Hepatocyte (in vitro differentiated cells): ENCODE data around the gene EPB41L4B. TPM values are rescaled to one million over a fixed set of nuclear protein-coding genes. Genes with fewer than 3 reads are reported as not detected.

Experiments used
- DNase-seq: peaks from one replicate; pipeline ENCODE4 v3.0.0-alpha.2; 2016; ENCODE audit warnings: low spot score
- H2AFZ ChIP-seq: fragments of 200-600 bp; sonication (generic); 2 replicates; pipeline ENCODE4 v1.6.0; 2016; ENCODE audit warnings: antibody characterized with exemption, mild to moderate bottlenecking
- H3K27ac ChIP-seq: fragments of 200-600 bp; sonication (generic); 2 replicates; pipeline ENCODE4 v1.5.1; 2016; ENCODE audit warnings: mild to moderate bottlenecking
- H3K27me3 ChIP-seq: fragments of 200-600 bp; sonication (generic); 2 replicates; pipeline ENCODE4 v1.6.1; 2016
- H3K36me3 ChIP-seq: fragments of 200-600 bp; sonication (generic); replicated peaks from 2 replicates; pipeline ENCODE4 v1.5.1; 2016; ENCODE audit warnings: low read depth; ENCODE audit not compliant: insufficient read depth
- H3K4me1 ChIP-seq: fragments of 200-600 bp; sonication (generic); 2 replicates; pipeline ENCODE4 v1.5.1; 2016; ENCODE audit warnings: mild to moderate bottlenecking, moderate library complexity; ENCODE audit not compliant: insufficient read depth
- H3K4me2 ChIP-seq: fragments of 200-600 bp; sonication (generic); 2 replicates; pipeline ENCODE4 v1.6.0; 2016
- H3K4me3 ChIP-seq: fragments of 200-600 bp; sonication (generic); 2 replicates; pipeline ENCODE4 v1.5.1; 2016; ENCODE audit warnings: mild to moderate bottlenecking
- H3K79me2 ChIP-seq: fragments of 200-600 bp; sonication (generic); 2 replicates; pipeline ENCODE4 v1.6.0; 2017; ENCODE audit warnings: mild to moderate bottlenecking
- H3K9me2 ChIP-seq: fragments of 200-600 bp; sonication (generic); replicated peaks from 2 replicates; pipeline ENCODE4 v1.6.0; 2017; ENCODE audit warnings: mild to moderate bottlenecking; ENCODE audit not compliant: insufficient read depth
- H3K9me3 ChIP-seq: fragments of 200-600 bp; sonication (generic); 2 replicates; pipeline ENCODE4 v1.5.1; 2016; ENCODE audit warnings: low read depth, mild to moderate bottlenecking
- H4K20me1 ChIP-seq: fragments of 200-600 bp; sonication (generic); 2 replicates; pipeline ENCODE4 v1.6.0; 2016; ENCODE audit warnings: mild to moderate bottlenecking; ENCODE audit not compliant: insufficient read depth, poor library complexity, severe bottlenecking
- CTCF ChIP-seq: fragments of 200-600 bp; sonication (generic); IDR thresholded peaks from 2 replicates; pipeline ENCODE4 v1.5.1; 2016; ENCODE audit warnings: antibody characterized with exemption, mild to moderate bottlenecking; ENCODE audit not compliant: poor library complexity
- EZH2 ChIP-seq: fragments of 200-600 bp; sonication (generic); IDR thresholded peaks from 2 replicates; pipeline ENCODE4 v1.6.1; 2016; ENCODE audit warnings: antibody characterized with exemption, mild to moderate bottlenecking, borderline replicate concordance
- EZH2phosphoT487 ChIP-seq: fragments of 200-600 bp; sonication (generic); IDR thresholded peaks from one replicate; pipeline ENCODE4 v1.6.1; 2018; ENCODE audit warnings: antibody characterized with exemption, mild to moderate bottlenecking, low read depth, moderate library complexity; ENCODE audit not compliant: unreplicated experiment, severe bottlenecking
- WGBS: methylation state at CpG from one replicate; pipeline ENCODE4 v1.1.6; 2016; ENCODE audit warnings: low lambda C conversion rate; ENCODE audit errors: missing lambda C conversion rate; 5-methylcytosine and 5-hydroxymethylcytosine counted together
- polyA plus RNA-seq: library from polyadenylated mRNA; unstranded; fragments of >200 nt; fragmentation: Nextera tagmentation; extraction: Ambion mirVana; gene quantifications from 2 replicates; pipeline ENCODE4 v1.2.1, GENCODE V29; 2016
- total RNA-seq: library from RNA; depleted of rRNA; stranded (reverse); fragments of >200 nt; gene quantifications from 2 replicates; pipeline ENCODE4 v1.2.3, GENCODE V29; 2014

The EPB41L4B gene
- total and polyA plus RNA-seq, 2 experiments from 2014 or later, result 11.1 to 20.6 TPM

DNA sequence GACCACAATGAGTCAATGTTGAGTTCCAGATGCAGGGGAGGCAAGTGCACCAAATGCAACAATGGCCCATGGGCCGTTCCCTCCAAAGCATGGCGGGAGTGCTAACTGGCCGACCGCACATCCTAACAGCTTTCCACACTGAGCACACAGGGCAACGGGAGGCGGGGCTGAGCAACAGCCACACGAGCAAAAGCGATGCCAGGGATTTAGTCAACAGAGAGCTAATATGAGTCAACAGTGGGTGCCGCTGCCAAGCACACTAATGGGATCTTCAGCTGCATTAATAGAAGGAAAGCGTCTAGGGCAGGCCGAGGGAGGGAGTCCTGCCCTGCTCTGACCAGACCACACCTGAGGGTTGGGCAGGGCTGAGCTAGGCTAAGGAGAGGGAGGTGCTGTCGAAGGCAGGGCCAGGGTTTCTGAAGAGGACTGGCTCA, 4.6 kb downstream of the EPB41L4B start:
- H3K4me3 ChIP-seq, result no peak overlapping the region
- H3K4me2 ChIP-seq, result no peak overlapping the region
- WGBS, result 83% methylated on average over 12 of the region's 12 CpGs
- H3K9me3 ChIP-seq, result no peaks in the 10 kb centered on the region
- H3K79me2 ChIP-seq, result peaks cover 66% of the 10 kb centered on the region
- no peaks in the 10 kb centered on the region for H4K20me1 ChIP-seq
- H3K27ac ChIP-seq, result no peak overlapping the region
- no peaks in the 10 kb centered on the region for H3K36me3 ChIP-seq
- no peak overlapping the region for H2AFZ ChIP-seq
- no peaks in the 10 kb centered on the region for H3K27me3 ChIP-seq
- no peaks in the 10 kb centered on the region for H3K9me2 ChIP-seq
- no peak for TF ChIP-seq EZH2phosphoT487
- no peak for TF ChIP-seq CTCF
- TF ChIP-seq EZH2, result no peak
- DNase-seq, result peak; percentile 39
- H3K4me1 ChIP-seq, result peaks cover 22% of the 10 kb centered on the region

DNA sequence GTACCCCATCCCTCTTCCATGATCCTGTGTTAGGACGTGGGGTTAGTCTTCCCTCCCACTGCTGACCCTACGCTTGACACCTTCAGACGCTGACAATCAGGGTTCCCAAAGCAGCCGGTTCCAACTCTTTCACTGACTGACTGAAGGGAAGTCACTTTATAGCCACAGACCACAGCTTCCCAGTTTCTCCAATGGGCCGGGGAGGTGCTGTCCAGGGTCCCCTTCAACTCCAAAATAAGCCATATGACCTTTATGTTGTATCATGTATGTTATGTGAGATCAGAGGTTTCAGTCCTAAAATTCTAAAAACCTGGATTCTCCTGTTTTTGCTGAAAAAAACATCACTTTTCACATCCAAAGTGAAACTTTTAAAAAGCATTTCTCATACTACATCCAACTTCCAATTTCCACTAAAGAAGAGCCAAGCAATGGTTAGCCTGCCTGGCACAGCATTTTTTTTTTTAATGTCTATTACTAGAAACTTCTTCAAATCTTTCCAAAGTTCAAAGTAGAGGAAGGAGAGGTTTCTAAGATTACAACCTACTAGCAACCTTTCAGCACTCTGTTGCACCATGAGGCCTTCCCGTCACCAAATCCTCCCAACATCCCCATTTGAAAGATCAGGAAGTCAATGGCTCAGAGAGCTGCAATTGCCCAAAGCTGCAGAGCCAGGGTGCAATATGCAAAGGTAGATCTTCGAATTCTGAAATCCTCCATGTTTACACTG, 5.2 kb downstream of the EPB41L4B start:
- Histone ChIP-seq H3K27me3 (no peaks in the 10 kb centered on the region), H3K36me3 (no peaks in the 10 kb centered on the region), H3K4me1 (peaks cover 20% of the 10 kb centered on the region), H3K4me3 (no peak overlapping the region), H3K9me2 (no peaks in the 10 kb centered on the region), H3K9me3 (no peaks in the 10 kb centered on the region), H3K4me2 (no peak overlapping the region), H4K20me1 (no peaks in the 10 kb centered on the region), H2AFZ (no peak overlapping the region), H3K79me2 (peaks cover 71% of the 10 kb centered on the region), H3K27ac (no peak overlapping the region)
- 84% methylated on average over 7 of the region's 7 CpGs for WGBS
- DNase-seq, result no peak
- TF ChIP-seq EZH2 (no peak), CTCF (no peak), EZH2phosphoT487 (no peak)

GRCh38 chr9:109314011-109314531, 6.8 kb downstream of the EPB41L4B start:
- no peak overlapping the region for H3K4me3 ChIP-seq
- no peak overlapping the region for H2AFZ ChIP-seq
- H3K9me3 ChIP-seq, result no peaks in the 10 kb centered on the region
- H3K4me1 ChIP-seq, result peaks cover 20% of the 10 kb centered on the region
- DNase-seq, result peak; percentile 39
- H3K9me2 ChIP-seq, result no peaks in the 10 kb centered on the region
- no peaks in the 10 kb centered on the region for H3K36me3 ChIP-seq
- no peaks in the 10 kb centered on the region for H4K20me1 ChIP-seq
- H3K79me2 ChIP-seq, result peaks cover 73% of the 10 kb centered on the region
- H3K4me2 ChIP-seq, result peak overlapping the region; percentile 26
- H3K27ac ChIP-seq, result peak overlapping the region; percentile 38
- no peaks in the 10 kb centered on the region for H3K27me3 ChIP-seq
- WGBS, result 50% methylated on average over 13 of the region's 13 CpGs
- no peak for TF ChIP-seq EZH2
- TF ChIP-seq EZH2phosphoT487, result no peak
- TF ChIP-seq CTCF, result no peak
